Peyer's patch (tissue), 4 donors: ENCODE results near the gene ADNP2.

ENCODE experiments used
- POLR2A ChIP-seq, 2 donors: fragments of 450-650 bp; IDR thresholded peaks; one replicate each; pipeline ENCODE4 v1.5.1; 2017; ENCODE audit warnings: antibody characterized with exemption in 2 of 2, mild to moderate bottlenecking in 2 of 2, moderate library complexity in 2 of 2
- TF ChIP-seq, protein P1 (sequence below), 6 experiments: fragments of 450-650 bp in 4 of 6; fragments of 200-600 bp in 2 of 6; sonication (generic) in 1 of 6; IDR thresholded peaks; one replicate each; pipeline ENCODE4 v1.5.1; 2017 to 2019; ENCODE audit warnings: antibody characterized with exemption in 6 of 6, mild to moderate bottlenecking in 3 of 6, moderate library complexity in 1 of 6

DNA sequence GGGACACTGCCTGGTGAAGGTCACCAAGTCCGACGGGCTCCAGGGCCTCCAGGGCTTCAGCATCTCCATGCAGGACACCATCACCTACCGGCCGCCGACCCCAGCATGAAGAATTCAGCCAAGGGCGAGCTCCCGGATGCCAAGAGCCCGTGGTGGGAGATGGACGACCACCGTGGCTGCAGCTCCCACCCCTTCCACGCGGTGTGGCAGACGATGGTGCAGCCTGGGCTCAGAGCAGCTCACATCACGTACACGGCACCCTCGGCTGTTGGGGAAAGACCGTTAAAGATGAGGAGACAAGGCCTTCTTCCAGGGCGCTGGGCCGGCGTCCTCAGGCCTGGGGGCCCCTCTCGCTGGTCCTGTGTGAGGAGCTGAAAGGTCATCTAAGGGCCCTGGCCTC lies 31.2 kb upstream of the ADNP2 start:
- TF ChIP-seq, protein P1, sequence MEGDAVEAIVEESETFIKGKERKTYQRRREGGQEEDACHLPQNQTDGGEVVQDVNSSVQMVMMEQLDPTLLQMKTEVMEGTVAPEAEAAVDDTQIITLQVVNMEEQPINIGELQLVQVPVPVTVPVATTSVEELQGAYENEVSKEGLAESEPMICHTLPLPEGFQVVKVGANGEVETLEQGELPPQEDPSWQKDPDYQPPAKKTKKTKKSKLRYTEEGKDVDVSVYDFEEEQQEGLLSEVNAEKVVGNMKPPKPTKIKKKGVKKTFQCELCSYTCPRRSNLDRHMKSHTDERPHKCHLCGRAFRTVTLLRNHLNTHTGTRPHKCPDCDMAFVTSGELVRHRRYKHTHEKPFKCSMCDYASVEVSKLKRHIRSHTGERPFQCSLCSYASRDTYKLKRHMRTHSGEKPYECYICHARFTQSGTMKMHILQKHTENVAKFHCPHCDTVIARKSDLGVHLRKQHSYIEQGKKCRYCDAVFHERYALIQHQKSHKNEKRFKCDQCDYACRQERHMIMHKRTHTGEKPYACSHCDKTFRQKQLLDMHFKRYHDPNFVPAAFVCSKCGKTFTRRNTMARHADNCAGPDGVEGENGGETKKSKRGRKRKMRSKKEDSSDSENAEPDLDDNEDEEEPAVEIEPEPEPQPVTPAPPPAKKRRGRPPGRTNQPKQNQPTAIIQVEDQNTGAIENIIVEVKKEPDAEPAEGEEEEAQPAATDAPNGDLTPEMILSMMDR (IDR thresholded peaks at IDR 0.05), result no peak
- no peak for TF ChIP-seq POLR2A (IDR thresholded peaks at IDR 0.05)
